Endothelial cell of umbilical vein (primary cell): ENCODE results near the gene MOB4. TPM values are rescaled to one million over a fixed set of nuclear protein-coding genes. Genes with fewer than 3 reads are reported as not detected.

Experiments used
- BruUV-seq: library from RNA; stranded (reverse); fragments of 400-500 nt; replicated peaks from 2 replicates; lab custom pipeline; 2021; lab: Mats Ljungman, UMichigan
- CTCF ChIA-PET: fragments of 300-600, 350-600 bp; sonication (Branson Sonifier 250); formaldehyde crosslinking; loops from one replicate; lab custom pipeline; 2021; ENCODE audit warnings: antibody characterized with exemption, inconsistent platforms; lab: Charles Lee
- POLR2A ChIA-PET: fragments of 300-600, 350-600 bp; sonication (Branson Sonifier 250); formaldehyde crosslinking; loops from one replicate; lab custom pipeline; 2021; ENCODE audit warnings: antibody characterized with exemption, inconsistent platforms; lab: Charles Lee
- DNase-seq: peaks from one replicate; pipeline ENCODE4 v3.0.0-alpha.2; 2011; ENCODE audit warnings: low read depth, low spot score
- FAIRE-seq: peaks from 2 replicates; lab custom pipeline; 2011; peaks lifted over from hg19 to GRCh38; lab: Jason Lieb, UNC
- H2AFZ ChIP-seq: 2 replicates; pipeline ENCODE4 v1.6.0; 2012; ENCODE audit warnings: low read depth, low read length, control low read depth, inconsistent platforms
- H3K27ac ChIP-seq: 2 replicates; pipeline ENCODE4 v1.5.1; 2011; ENCODE audit warnings: low read depth, mild to moderate bottlenecking, control low read depth, low read length, moderate library complexity; ENCODE audit not compliant: insufficient read depth
- H3K27me3 ChIP-seq, 2 experiments: 2 replicates each; pipeline versions ENCODE4 v1.6.0 to v1.6.1; 2011; ENCODE audit warnings: low read length in 2 of 2, mixed read lengths in 1 of 2; ENCODE audit not compliant: control insufficient read depth in 2 of 2, insufficient read depth in 2 of 2
- H3K36me3 ChIP-seq, 2 experiments: 2 replicates in 1 of 2; 3 replicates in 1 of 2; pipeline ENCODE4 v1.5.1; 2011; ENCODE audit warnings: low read length in 2 of 2, mild to moderate bottlenecking in 1 of 2, moderate library complexity in 1 of 2; ENCODE audit not compliant: control insufficient read depth in 2 of 2, insufficient read depth in 2 of 2; ENCODE audit errors: extremely low read depth in 1 of 2
- H3K4me1 ChIP-seq: 3 replicates; pipeline ENCODE4 v1.5.1; 2011; ENCODE audit warnings: mild to moderate bottlenecking, low read length; ENCODE audit not compliant: control insufficient read depth, insufficient read depth; ENCODE audit errors: extremely low read depth
- H3K4me2 ChIP-seq: 2 replicates; pipeline ENCODE4 v1.6.1; 2011; ENCODE audit warnings: low read length, control low read depth, mixed read lengths; ENCODE audit not compliant: insufficient read depth
- H3K4me3 ChIP-seq, 3 experiments: fragments of 200-600 bp in 1 of 3; sonication (generic), shearing (Covaris generic) in 1 of 3; replicated peaks in 1 of 3; 2 replicates each; pipeline ENCODE4 v1.5.1; 2011 to 2016; ENCODE audit warnings: control low read depth in 3 of 3, low read length in 3 of 3, mild to moderate bottlenecking in 2 of 3, inconsistent platforms in 1 of 3, low read depth in 1 of 3, moderate library complexity in 1 of 3; ENCODE audit not compliant: insufficient read depth in 1 of 3
- H3K79me2 ChIP-seq: 2 replicates; pipeline ENCODE4 v1.6.0; 2012; ENCODE audit warnings: low read length, inconsistent platforms; ENCODE audit not compliant: control insufficient read depth, insufficient read depth
- H3K9ac ChIP-seq: replicated peaks from 2 replicates; pipeline ENCODE3; 2011; ENCODE audit warnings: low read length, control low read depth; ENCODE audit not compliant: insufficient read depth; ENCODE audit errors: extremely low read depth
- H3K9me1 ChIP-seq: replicated peaks from 3 replicates; pipeline ENCODE4 v1.6.0; 2011; ENCODE audit warnings: mild to moderate bottlenecking, low read length; ENCODE audit not compliant: control insufficient read depth, insufficient read depth; ENCODE audit errors: extremely low read depth
- H3K9me3 ChIP-seq: replicated peaks from 2 replicates; pipeline ENCODE4 v1.5.1; 2012; ENCODE audit warnings: low read length, inconsistent platforms; ENCODE audit not compliant: control insufficient read depth, insufficient read depth
- H4K20me1 ChIP-seq: replicated peaks from 2 replicates; pipeline ENCODE3; 2011; ENCODE audit warnings: mild to moderate bottlenecking, low read length; ENCODE audit not compliant: control insufficient read depth, insufficient read depth; ENCODE audit errors: extremely low read depth
- CTCF ChIP-seq, 2 donors: IDR thresholded peaks; 1 replicate in 1 of 2; 2 replicates in 1 of 2; pipeline ENCODE4 v1.5.1; 2011; ENCODE audit warnings: low read length in 2 of 2, mild to moderate bottlenecking in 2 of 2, moderate library complexity in 2 of 2, control low read depth in 1 of 2, inconsistent platforms in 1 of 2, low read depth in 1 of 2; ENCODE audit not compliant: insufficient read depth in 1 of 2; ENCODE audit errors: extremely low read depth in 1 of 2
- EZH2 ChIP-seq: IDR thresholded peaks from 2 replicates; pipeline ENCODE4 v1.6.1; 2012; ENCODE audit warnings: borderline replicate concordance, low read depth, mild to moderate bottlenecking, moderate library complexity, low read length, inconsistent platforms; ENCODE audit not compliant: severe bottlenecking
- FOS ChIP-seq: IDR thresholded peaks from 2 replicates; pipeline ENCODE4 v1.6.1; 2011; ENCODE audit warnings: mild to moderate bottlenecking, low read length, moderate library complexity, borderline replicate concordance; ENCODE audit not compliant: insufficient read depth
- GATA2 ChIP-seq: IDR thresholded peaks from 2 replicates; pipeline ENCODE4 v1.7.0; 2011; ENCODE audit warnings: low read depth, mild to moderate bottlenecking, moderate library complexity, mixed read lengths, low read length; ENCODE audit not compliant: insufficient read length, insufficient read depth
- JUN ChIP-seq: IDR thresholded peaks from 2 replicates; pipeline ENCODE4 v1.6.1; 2011; ENCODE audit warnings: borderline replicate concordance, low read depth; ENCODE audit not compliant: insufficient read length, insufficient read depth
- MAX ChIP-seq: IDR thresholded peaks from 2 replicates; pipeline ENCODE4 v1.6.1; 2011; ENCODE audit not compliant: insufficient read depth, insufficient read length
- MYC ChIP-seq: IDR thresholded peaks from one replicate; pipeline ENCODE4 v1.6.1; 2011; ENCODE audit warnings: mild to moderate bottlenecking, low read depth, low read length
- POLR2A ChIP-seq: IDR thresholded peaks from 2 replicates; pipeline ENCODE4 v1.6.1; 2012; ENCODE audit warnings: low read depth, mild to moderate bottlenecking, control low read depth, low read length
- POLR2AphosphoS5 ChIP-seq: IDR thresholded peaks from 2 replicates; pipeline ENCODE4 v1.6.1; 2012; ENCODE audit warnings: low read depth, mild to moderate bottlenecking, control low read depth, low read length, moderate library complexity; ENCODE audit not compliant: insufficient read depth
- dilution Hi-C: fragments of 300-500 bp; cut with MboI; formaldehyde crosslinking; loops from one replicate; pipeline ENCODE4 v1.15.0; 2019; ENCODE audit warnings: low sequenced_read_pairs; ENCODE audit not compliant: extremely low pct_ligation_motif_present
- intact Hi-C: fragments of 100-400 bp; cut with micrococcal nuclease; formaldehyde crosslinking; loops from one replicate; pipeline ENCODE4 v1.10.0; 2022
- polyA plus RNA-seq, 4 experiments: library from polyadenylated mRNA; depleted of rRNA in 3 of 4; stranded (reverse) in 3 of 4; unstranded in 1 of 4; fragments of >200 nt; gene quantifications; 2 replicates each; pipeline versions ENCODE4 v1.2.1 to v1.2.3, GENCODE V29; 2011 to 2012; ENCODE audit warnings: missing spikeins in 1 of 4
- total RNA-seq: library from RNA; stranded (reverse); gene quantifications from 2 replicates; pipeline ENCODE4 v1.2.3, GENCODE V29; 2021

MOB4 gene
- total and polyA plus RNA-seq, 2 donors (not counting 3 experiments of a cell fraction or from before 2014, with no cell fraction given) = 23.9 to 27.9 TPM

- DNase-seq = no peak
- H3K9me1 ChIP-seq = no peaks in the 10 kb centered on the region
- intact Hi-C loops = loop anchor here (2.0 kb wide), 1 partner anchor 14 kb away; no protein-coding TSS in a partner anchor
- dilution Hi-C loops = no loop called here
- peaks cover 3 to 4% of the 10 kb centered on the region in 2 experiments for H3K36me3 ChIP-seq
- no peak for TF ChIP-seq GATA2
- no peak for TF ChIP-seq POLR2A
- TF ChIP-seq FOS = no peak
- no peak for TF ChIP-seq MYC
- no peak for TF ChIP-seq JUN
- TF ChIP-seq EZH2 = no peak
- TF ChIP-seq POLR2AphosphoS5 = no peak
- no peak for TF ChIP-seq MAX
- no peak for TF ChIP-seq CTCF (IDR thresholded peaks at IDR 0.05; ENCODE audit: extremely low read depth in 1 of 2, insufficient read depth in 1 of 2, low read depth in 1 of 2, low read length in 2 of 2)
- H3K9me3 ChIP-seq = no peaks in the 10 kb centered on the region
- no peak overlapping the region for H3K4me2 ChIP-seq
- no peaks in the 10 kb centered on the region for H3K4me1 ChIP-seq
- no peak overlapping the region for H3K27ac ChIP-seq
- no peak overlapping the region for H2AFZ ChIP-seq
- ChIA-PET POLR2A (no interaction called here), CTCF (no interaction called here)
- FAIRE-seq = no peak
- H4K20me1 ChIP-seq = peaks cover 3% of the 10 kb centered on the region
- no peak overlapping the region for H3K4me3 ChIP-seq
- no peak overlapping the region for H3K9ac ChIP-seq
- peaks cover 22% of the 10 kb centered on the region for H3K79me2 ChIP-seq
- no peaks in the 10 kb centered on the region for H3K27me3 ChIP-seq
- BruUV-seq = no TSS peak
These were observed 27.3 kb downstream of the MOB4 start for GRCh38 chr2:197543206-197543605.
